Endothelial cell of umbilical vein (primary cell): Measurements from ENCODE around the gene MYO5B. TPM values are rescaled to one million over a fixed set of nuclear protein-coding genes. Genes with fewer than 3 reads are reported as not detected.

ENCODE experiments used
- BruUV-seq: library from RNA; stranded (reverse); fragments of 400-500 nt; replicated peaks from 2 replicates; lab custom pipeline; 2021; lab: Mats Ljungman, UMichigan
- CTCF ChIA-PET: fragments of 300-600, 350-600 bp; sonication (Branson Sonifier 250); formaldehyde crosslinking; loops from one replicate; lab custom pipeline; 2021; ENCODE audit warnings: antibody characterized with exemption, inconsistent platforms; lab: Charles Lee
- POLR2A ChIA-PET: fragments of 300-600, 350-600 bp; sonication (Branson Sonifier 250); formaldehyde crosslinking; loops from one replicate; lab custom pipeline; 2021; ENCODE audit warnings: antibody characterized with exemption, inconsistent platforms; lab: Charles Lee
- DNase-seq: peaks from one replicate; pipeline ENCODE4 v3.0.0-alpha.2; 2011; ENCODE audit warnings: low read depth, low spot score
- FAIRE-seq: peaks from 2 replicates; lab custom pipeline; 2011; peaks lifted over from hg19 to GRCh38; lab: Jason Lieb, UNC
- H2AFZ ChIP-seq: 2 replicates; pipeline ENCODE4 v1.6.0; 2012; ENCODE audit warnings: low read depth, low read length, control low read depth, inconsistent platforms
- H3K27ac ChIP-seq: 2 replicates; pipeline ENCODE4 v1.5.1; 2011; ENCODE audit warnings: low read depth, mild to moderate bottlenecking, control low read depth, low read length, moderate library complexity; ENCODE audit not compliant: insufficient read depth
- H3K27me3 ChIP-seq, 2 experiments: 2 replicates each; pipeline versions ENCODE4 v1.6.0 to v1.6.1; 2011; ENCODE audit warnings: low read length in 2 of 2, mixed read lengths in 1 of 2; ENCODE audit not compliant: control insufficient read depth in 2 of 2, insufficient read depth in 2 of 2
- H3K36me3 ChIP-seq, 2 experiments: 2 replicates in 1 of 2; 3 replicates in 1 of 2; pipeline ENCODE4 v1.5.1; 2011; ENCODE audit warnings: low read length in 2 of 2, mild to moderate bottlenecking in 1 of 2, moderate library complexity in 1 of 2; ENCODE audit not compliant: control insufficient read depth in 2 of 2, insufficient read depth in 2 of 2; ENCODE audit errors: extremely low read depth in 1 of 2
- H3K4me1 ChIP-seq: 3 replicates; pipeline ENCODE4 v1.5.1; 2011; ENCODE audit warnings: mild to moderate bottlenecking, low read length; ENCODE audit not compliant: control insufficient read depth, insufficient read depth; ENCODE audit errors: extremely low read depth
- H3K4me2 ChIP-seq: 2 replicates; pipeline ENCODE4 v1.6.1; 2011; ENCODE audit warnings: low read length, control low read depth, mixed read lengths; ENCODE audit not compliant: insufficient read depth
- H3K4me3 ChIP-seq, 3 experiments: fragments of 200-600 bp in 1 of 3; sonication (generic), shearing (Covaris generic) in 1 of 3; replicated peaks in 1 of 3; 2 replicates each; pipeline ENCODE4 v1.5.1; 2011 to 2016; ENCODE audit warnings: control low read depth in 3 of 3, low read length in 3 of 3, mild to moderate bottlenecking in 2 of 3, inconsistent platforms in 1 of 3, low read depth in 1 of 3, moderate library complexity in 1 of 3; ENCODE audit not compliant: insufficient read depth in 1 of 3
- H3K79me2 ChIP-seq: 2 replicates; pipeline ENCODE4 v1.6.0; 2012; ENCODE audit warnings: low read length, inconsistent platforms; ENCODE audit not compliant: control insufficient read depth, insufficient read depth
- H3K9ac ChIP-seq: replicated peaks from 2 replicates; pipeline ENCODE3; 2011; ENCODE audit warnings: low read length, control low read depth; ENCODE audit not compliant: insufficient read depth; ENCODE audit errors: extremely low read depth
- H3K9me1 ChIP-seq: replicated peaks from 3 replicates; pipeline ENCODE4 v1.6.0; 2011; ENCODE audit warnings: mild to moderate bottlenecking, low read length; ENCODE audit not compliant: control insufficient read depth, insufficient read depth; ENCODE audit errors: extremely low read depth
- H3K9me3 ChIP-seq: replicated peaks from 2 replicates; pipeline ENCODE4 v1.5.1; 2012; ENCODE audit warnings: low read length, inconsistent platforms; ENCODE audit not compliant: control insufficient read depth, insufficient read depth
- H4K20me1 ChIP-seq: replicated peaks from 2 replicates; pipeline ENCODE3; 2011; ENCODE audit warnings: mild to moderate bottlenecking, low read length; ENCODE audit not compliant: control insufficient read depth, insufficient read depth; ENCODE audit errors: extremely low read depth
- CTCF ChIP-seq, 2 donors: IDR thresholded peaks; 1 replicate in 1 of 2; 2 replicates in 1 of 2; pipeline ENCODE4 v1.5.1; 2011; ENCODE audit warnings: low read length in 2 of 2, mild to moderate bottlenecking in 2 of 2, moderate library complexity in 2 of 2, control low read depth in 1 of 2, inconsistent platforms in 1 of 2, low read depth in 1 of 2; ENCODE audit not compliant: insufficient read depth in 1 of 2; ENCODE audit errors: extremely low read depth in 1 of 2
- FOS ChIP-seq: IDR thresholded peaks from 2 replicates; pipeline ENCODE4 v1.6.1; 2011; ENCODE audit warnings: mild to moderate bottlenecking, low read length, moderate library complexity, borderline replicate concordance; ENCODE audit not compliant: insufficient read depth
- GATA2 ChIP-seq: IDR thresholded peaks from 2 replicates; pipeline ENCODE4 v1.7.0; 2011; ENCODE audit warnings: low read depth, mild to moderate bottlenecking, moderate library complexity, mixed read lengths, low read length; ENCODE audit not compliant: insufficient read length, insufficient read depth
- JUN ChIP-seq: IDR thresholded peaks from 2 replicates; pipeline ENCODE4 v1.6.1; 2011; ENCODE audit warnings: borderline replicate concordance, low read depth; ENCODE audit not compliant: insufficient read length, insufficient read depth
- MYC ChIP-seq: IDR thresholded peaks from one replicate; pipeline ENCODE4 v1.6.1; 2011; ENCODE audit warnings: mild to moderate bottlenecking, low read depth, low read length
- POLR2A ChIP-seq: IDR thresholded peaks from 2 replicates; pipeline ENCODE4 v1.6.1; 2012; ENCODE audit warnings: low read depth, mild to moderate bottlenecking, control low read depth, low read length
- POLR2AphosphoS5 ChIP-seq: IDR thresholded peaks from 2 replicates; pipeline ENCODE4 v1.6.1; 2012; ENCODE audit warnings: low read depth, mild to moderate bottlenecking, control low read depth, low read length, moderate library complexity; ENCODE audit not compliant: insufficient read depth
- dilution Hi-C: fragments of 300-500 bp; cut with MboI; formaldehyde crosslinking; loops from one replicate; pipeline ENCODE4 v1.15.0; 2019; ENCODE audit warnings: low sequenced_read_pairs; ENCODE audit not compliant: extremely low pct_ligation_motif_present
- intact Hi-C: fragments of 100-400 bp; cut with micrococcal nuclease; formaldehyde crosslinking; loops from one replicate; pipeline ENCODE4 v1.10.0; 2022
- polyA plus RNA-seq, 4 experiments: library from polyadenylated mRNA; depleted of rRNA in 3 of 4; stranded (reverse) in 3 of 4; unstranded in 1 of 4; fragments of >200 nt; gene quantifications; 2 replicates each; pipeline versions ENCODE4 v1.2.1 to v1.2.3, GENCODE V29; 2011 to 2012; ENCODE audit warnings: missing spikeins in 1 of 4
- total RNA-seq: library from RNA; stranded (reverse); gene quantifications from 2 replicates; pipeline ENCODE4 v1.2.3, GENCODE V29; 2021

The MYO5B gene
- total and polyA plus RNA-seq, 2 donors (not counting 3 experiments of a cell fraction or from before 2014, with no cell fraction given): 0.54 to 1.1 TPM

DNA sequence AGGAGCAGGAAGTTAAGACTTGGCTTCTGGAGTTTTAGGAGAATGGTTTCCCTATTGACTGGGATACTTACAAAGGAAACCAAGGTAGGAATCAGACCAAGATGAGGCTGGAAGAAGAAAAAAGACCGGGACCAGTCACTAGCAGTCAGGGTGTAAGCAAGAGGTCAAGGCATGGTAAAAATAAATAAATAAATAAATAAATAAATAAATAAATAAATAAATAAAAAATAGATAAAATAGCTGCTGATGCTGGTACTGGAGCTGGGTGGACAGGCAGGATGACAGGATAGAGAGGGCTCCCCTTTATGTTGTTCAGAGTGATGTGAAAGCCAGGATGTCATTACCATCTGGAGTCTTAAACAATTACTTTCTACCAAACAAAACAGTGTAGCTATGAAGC, 89.9 kb downstream of the MYO5B start:
- no peaks in the 10 kb centered on the region for H3K4me1 ChIP-seq
- no peak overlapping the region for H2AFZ ChIP-seq
- no peaks in the 10 kb centered on the region for H3K36me3 ChIP-seq
- intact Hi-C loops (no loop called here), dilution Hi-C loops (no loop called here)
- no peaks in the 10 kb centered on the region for H3K9me3 ChIP-seq
- H4K20me1 ChIP-seq: no peaks in the 10 kb centered on the region
- TF ChIP-seq POLR2AphosphoS5 (no peak), CTCF (IDR thresholded peaks at IDR 0.05; ENCODE audit: extremely low read depth in 1 of 2, insufficient read depth in 1 of 2, low read depth in 1 of 2, low read length in 2 of 2) (no peak), FOS (no peak), MYC (no peak), POLR2A (no peak)
- H3K27me3 ChIP-seq: no peaks in the 10 kb centered on the region
- FAIRE-seq (peak; percentile 21), DNase-seq (no peak)
- H3K79me2 ChIP-seq: no peaks in the 10 kb centered on the region
- no peak overlapping the region for H3K9ac ChIP-seq
- no peaks in the 10 kb centered on the region for H3K9me1 ChIP-seq
- CTCF ChIA-PET: interaction anchor here (0.5 to 0.6 kb wide), 2 partner anchors 36 to 156 kb away, joined by 3 read pairs; no protein-coding TSS in a partner anchor
- no TSS peak for BruUV-seq
- no peak overlapping the region for H3K4me3 ChIP-seq
- POLR2A ChIA-PET: no interaction called here
- no peak overlapping the region for H3K4me2 ChIP-seq
- no peak overlapping the region for H3K27ac ChIP-seq

DNA sequence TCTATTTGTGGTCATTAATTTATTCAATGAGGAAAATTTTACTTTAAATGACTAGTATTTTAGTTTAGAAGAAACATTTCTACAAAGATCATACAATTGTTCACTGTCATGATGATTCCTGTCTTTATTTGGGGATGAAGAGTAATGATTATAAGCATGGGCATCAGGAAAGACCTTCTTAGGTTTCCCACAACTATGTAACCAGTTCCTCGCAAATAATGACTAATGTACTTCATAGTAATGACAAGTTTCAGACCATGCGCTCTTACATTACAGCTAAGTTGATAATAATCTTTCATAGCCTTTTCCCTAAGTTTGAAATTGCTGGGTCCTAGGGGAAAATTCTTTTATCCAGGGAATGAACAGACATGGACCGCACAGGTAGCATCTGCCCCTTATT, 90.5 kb downstream of the MYO5B start:
- intact Hi-C loops (no loop called here), dilution Hi-C loops (no loop called here)
- Histone ChIP-seq H3K4me3 (no peak overlapping the region), H3K9ac (no peak overlapping the region), H3K27me3 (no peaks in the 10 kb centered on the region), H3K79me2 (no peaks in the 10 kb centered on the region), H2AFZ (no peak overlapping the region), H3K4me1 (no peaks in the 10 kb centered on the region), H3K9me3 (no peaks in the 10 kb centered on the region), H3K4me2 (no peak overlapping the region), H3K9me1 (no peaks in the 10 kb centered on the region), H3K36me3 (no peaks in the 10 kb centered on the region), H4K20me1 (no peaks in the 10 kb centered on the region), H3K27ac (no peak overlapping the region)
- CTCF ChIA-PET: interaction anchor here (0.5 to 0.6 kb wide), 2 partner anchors 37 to 155 kb away, joined by 3 read pairs; no protein-coding TSS in a partner anchor
- FAIRE-seq (no peak), DNase-seq (no peak)
- BruUV-seq: no TSS peak
- POLR2A ChIA-PET: no interaction called here
- TF ChIP-seq FOS (no peak), GATA2 (no peak), JUN (no peak), MYC (no peak)
